GM19438 (cell line): ENCODE results near the gene FICD.

Source experiments
- ATAC-seq: cut with Tn5 transposase; IDR thresholded peaks from one replicate; pipeline ENCODE4 v1.9.1; 2021; ENCODE audit warnings: low read depth; ENCODE audit not compliant: unreplicated experiment

FICD gene

DNA sequence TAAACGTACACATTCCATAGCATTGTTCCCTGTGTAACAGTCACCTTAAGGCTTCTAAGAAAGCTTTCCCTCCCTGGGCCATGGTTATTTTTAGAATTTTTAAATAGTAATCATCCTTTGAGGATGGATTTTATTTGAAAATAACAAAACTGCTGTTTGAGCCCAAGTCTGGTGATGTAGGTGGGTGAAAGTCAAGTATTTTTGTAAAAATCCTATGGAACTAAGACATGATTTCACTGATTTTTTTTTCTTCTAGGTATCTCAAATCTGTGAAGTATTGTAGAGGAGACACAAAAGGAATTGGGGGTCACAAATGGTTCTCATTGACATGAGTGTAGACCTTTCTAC, 48.7 kb downstream of the FICD start:
- no peak for ATAC-seq

DNA sequence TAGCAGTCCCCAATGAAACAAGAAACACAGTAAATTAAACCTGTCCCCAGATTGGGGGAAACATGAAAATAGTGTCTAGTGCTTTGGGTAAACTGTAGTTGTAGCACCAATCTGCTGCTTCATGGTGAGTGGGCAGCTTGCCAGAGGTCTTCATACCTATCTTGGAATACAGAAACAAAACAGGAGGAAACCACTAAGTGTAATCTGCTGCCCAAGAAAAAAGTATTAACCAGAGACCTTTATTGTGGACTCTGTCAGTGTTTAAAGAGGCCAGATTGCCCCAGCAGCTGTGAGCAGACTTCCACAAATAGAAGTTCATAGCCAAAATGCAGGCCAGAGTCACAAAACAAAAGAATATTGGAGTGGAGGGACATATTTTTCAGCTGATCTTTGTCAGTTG, 49.6 kb downstream of the FICD start:
- no peak for ATAC-seq

DNA sequence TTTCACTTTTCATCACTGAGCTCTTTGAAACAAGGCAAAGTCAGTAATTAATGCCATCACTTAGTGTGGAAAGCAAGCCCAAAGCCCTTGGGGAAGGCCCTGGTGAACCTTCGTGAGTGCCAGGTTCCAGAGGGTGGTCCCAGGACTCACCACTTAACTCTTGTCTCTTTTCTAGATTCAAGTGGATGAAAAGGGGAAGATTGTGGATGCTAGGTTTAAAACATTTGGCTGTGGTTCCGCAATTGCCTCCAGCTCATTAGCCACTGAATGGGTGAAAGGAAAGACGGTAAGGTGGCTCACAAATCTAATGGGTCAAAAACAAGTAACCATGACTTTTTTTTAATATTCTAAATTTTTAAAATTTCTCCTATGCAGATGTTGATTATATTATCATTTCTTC, 50.1 kb downstream of the FICD start:
- no peak for ATAC-seq

DNA sequence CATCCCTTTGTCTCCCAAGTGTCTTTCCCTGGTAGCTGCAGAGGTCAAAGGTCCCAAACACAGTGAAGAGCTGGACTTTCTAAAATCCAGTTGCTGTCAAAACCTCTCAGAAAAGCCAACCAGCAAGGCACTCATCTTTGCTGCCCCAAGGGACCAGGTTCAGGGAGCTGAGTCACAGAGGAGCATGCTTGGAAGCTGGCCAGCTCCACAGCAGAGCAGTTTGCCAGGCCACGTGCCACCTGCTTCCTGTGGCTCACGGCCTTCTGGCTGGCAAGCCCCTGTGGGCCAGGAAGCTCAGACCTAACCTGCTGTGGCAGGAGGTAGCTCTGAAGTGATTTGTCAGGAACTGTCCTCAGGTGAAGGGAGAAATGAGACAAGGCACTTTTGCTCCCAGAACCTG, 50.9 kb downstream of the FICD start:
- no peak for ATAC-seq

DNA sequence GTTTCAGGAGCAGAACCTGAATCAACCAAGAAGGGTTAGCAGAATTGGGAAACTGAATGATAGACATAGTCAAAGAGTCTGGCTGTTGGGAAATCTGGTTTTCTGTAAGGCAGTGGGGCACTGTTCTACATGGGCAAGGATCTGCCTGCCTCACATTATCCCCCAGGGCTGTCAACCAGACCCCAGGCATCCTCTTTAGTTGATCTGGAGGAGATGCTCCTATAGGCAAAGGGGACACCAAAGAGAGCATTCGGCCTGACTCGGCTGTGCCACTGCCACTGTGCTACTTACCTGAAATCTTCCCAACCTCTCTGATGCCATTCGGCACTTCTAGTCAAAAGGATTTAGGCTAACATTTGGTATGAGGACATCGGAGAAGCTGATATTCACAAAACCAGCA, 51.4 kb downstream of the FICD start:
- ATAC-seq: no peak

DNA sequence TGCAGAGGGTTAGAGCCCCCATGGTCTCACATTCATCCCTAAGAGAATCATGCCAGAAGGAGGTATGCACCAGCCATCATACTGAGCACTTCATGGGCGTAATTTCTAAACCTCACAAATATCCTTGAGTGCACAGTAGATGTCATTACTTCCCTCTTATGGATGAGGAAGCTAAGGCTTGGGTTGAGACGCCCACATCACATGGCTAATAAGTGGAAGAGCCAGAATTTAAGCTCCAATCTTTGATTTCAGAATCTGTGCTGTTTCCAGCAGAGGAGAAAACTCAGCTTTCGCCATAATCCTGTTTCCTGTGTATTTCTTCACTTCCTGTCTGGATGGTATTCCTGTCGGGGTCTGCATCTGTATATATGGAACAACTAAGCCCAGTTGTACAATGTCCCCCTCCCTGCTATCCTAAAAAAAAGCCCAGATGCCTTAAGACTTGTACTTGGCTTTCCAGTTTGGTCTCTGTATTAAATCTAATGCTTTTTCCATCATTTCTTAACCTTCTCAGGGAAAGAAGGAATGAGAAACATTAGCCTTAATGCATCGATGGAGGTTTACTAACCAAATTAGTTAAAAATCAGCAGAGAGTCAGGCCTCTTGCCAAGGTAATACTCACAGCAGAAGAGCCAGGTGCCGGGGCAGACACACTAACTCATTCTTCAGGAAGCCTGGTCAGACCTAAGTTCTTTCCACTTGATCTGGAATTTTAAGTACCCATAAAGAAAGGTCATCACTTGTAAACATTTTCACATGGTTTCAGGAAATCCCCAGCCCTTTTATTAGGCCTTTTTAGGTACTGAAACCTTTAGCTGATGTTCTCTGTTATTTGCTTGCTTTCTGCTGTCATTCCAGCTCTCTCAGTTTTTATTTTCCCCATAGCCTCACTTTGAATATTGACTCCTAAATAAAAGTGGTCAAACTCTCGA, 52.6 kb downstream of the FICD start:
- ATAC-seq: no peak

DNA sequence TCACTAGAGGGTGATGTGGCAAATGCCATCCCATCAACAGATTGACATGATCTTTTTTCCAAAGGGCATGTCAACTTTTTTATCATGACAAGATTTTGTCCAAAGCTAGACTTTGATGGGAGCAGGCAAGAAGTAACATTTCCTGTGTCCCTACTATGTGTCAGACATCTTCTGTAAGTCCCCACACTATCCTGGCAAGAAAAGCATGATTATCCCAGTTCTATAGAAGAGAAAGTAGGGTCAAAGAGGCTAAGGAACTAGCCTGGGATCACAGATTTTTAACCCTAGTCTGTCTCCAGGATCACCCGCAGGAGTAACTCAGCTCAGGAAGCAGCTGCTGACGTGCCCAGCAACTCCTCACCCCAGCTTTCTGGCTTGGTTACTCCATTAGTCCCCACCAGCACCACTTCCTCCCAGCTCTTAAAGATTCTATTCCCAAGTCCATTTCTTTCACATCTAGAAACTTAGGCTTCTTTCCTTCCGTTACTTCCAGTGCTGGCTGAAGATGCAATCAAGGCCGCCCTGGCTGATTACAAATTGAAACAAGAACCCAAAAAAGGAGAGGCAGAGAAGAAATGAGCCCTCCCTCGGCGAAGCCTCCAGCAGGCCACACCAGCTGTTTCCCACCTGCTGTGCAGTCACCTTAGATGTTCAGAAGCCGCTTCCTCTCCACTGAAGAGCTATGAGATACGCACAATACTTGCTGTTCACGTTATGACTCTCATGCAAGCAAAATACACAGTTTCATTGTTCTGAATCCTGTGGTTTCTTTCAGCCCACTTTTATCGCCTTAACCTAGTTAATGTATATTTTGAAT, 53.5 kb downstream of the FICD start:
- peak; percentile 65 for ATAC-seq
